HG03565 (cell line): Measurements from ENCODE around the gene SMARCD2.
"Not testable (repeated sequence)": the region's sequence is repeated elsewhere in the genome, so short reads cannot be mapped to it uniquely, and the experiment has no call there.

Experiments used
- ATAC-seq: cut with Tn5 transposase; IDR thresholded peaks from one replicate; pipeline ENCODE4 v1.9.1; 2021; ENCODE audit warnings: mild to moderate bottlenecking, moderate library complexity; ENCODE audit not compliant: unreplicated experiment

Gene SMARCD2

GRCh38 chr17:63816123-63816522 is 26.4 kb downstream of the SMARCD2 start:
- ATAC-seq, result no peak

GRCh38 chr17:63809970-63810369 is 32.5 kb downstream of the SMARCD2 start:
- ATAC-seq, result no peak

GRCh38 chr17:63805591-63805990 is 36.9 kb downstream of the SMARCD2 start:
- ATAC-seq, result no peak

- no peak for ATAC-seq
These were observed 38.2 kb downstream of the SMARCD2 start for GRCh38 chr17:63804328-63804727.

GRCh38 chr17:63800783-63801182 is 41.7 kb downstream of the SMARCD2 start:
- no peak for ATAC-seq

- ATAC-seq, result no peak
These were observed 43.8 kb downstream of the SMARCD2 start for GRCh38 chr17:63798572-63799106.

- not testable (repeated sequence) for ATAC-seq
These were observed 46.1 kb downstream of the SMARCD2 start for GRCh38 chr17:63796375-63796774.

GRCh38 chr17:63792055-63792729 is 50.3 kb downstream of the SMARCD2 start:
- no peak for ATAC-seq

- no peak for ATAC-seq
These were observed 52.4 kb downstream of the SMARCD2 start for GRCh38 chr17:63790057-63790456.

- ATAC-seq, result no peak
These were observed 55.3 kb downstream of the SMARCD2 start for GRCh38 chr17:63786971-63787711.

GRCh38 chr17:63786117-63786516 is 56.4 kb downstream of the SMARCD2 start:
- ATAC-seq, result no peak

GRCh38 chr17:63785556-63785955 is 56.9 kb downstream of the SMARCD2 start:
- no peak for ATAC-seq

- no peak for ATAC-seq
These were observed 59.0 kb downstream of the SMARCD2 start for GRCh38 chr17:63783522-63783921.
